NCI-H748 (cell line): ENCODE data around the gene APOA4.

Experiments
- DNase-seq: peaks from one replicate; lab custom pipeline; 2025; ENCODE audit not compliant: unreplicated experiment; lab: John Stamatoyannopoulos, UW

APOA4 gene

DNA sequence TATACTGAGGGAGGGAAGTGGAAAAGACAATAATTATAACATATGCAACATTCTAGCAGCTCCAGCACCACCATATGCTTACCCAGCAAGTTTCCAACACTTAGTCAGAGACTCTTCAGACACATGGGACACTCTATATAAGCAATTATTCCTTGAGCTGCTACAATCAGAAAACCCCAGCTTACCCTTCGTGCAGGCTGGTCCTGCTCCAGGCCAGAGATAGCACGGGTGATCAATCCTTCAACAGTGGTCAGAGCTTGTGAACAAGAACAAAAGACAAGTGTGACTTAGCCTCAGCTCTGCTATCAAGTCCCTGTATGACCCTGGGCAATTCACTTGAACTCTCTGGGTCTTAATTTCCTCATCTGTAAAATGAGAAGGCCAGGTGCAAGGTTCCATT, 36.8 kb downstream of the APOA4 start:
- DNase-seq, result no peak

- no peak for DNase-seq
These were observed 40.4 kb downstream of the APOA4 start for GRCh38 chr11:116782728-116783127.

DNA sequence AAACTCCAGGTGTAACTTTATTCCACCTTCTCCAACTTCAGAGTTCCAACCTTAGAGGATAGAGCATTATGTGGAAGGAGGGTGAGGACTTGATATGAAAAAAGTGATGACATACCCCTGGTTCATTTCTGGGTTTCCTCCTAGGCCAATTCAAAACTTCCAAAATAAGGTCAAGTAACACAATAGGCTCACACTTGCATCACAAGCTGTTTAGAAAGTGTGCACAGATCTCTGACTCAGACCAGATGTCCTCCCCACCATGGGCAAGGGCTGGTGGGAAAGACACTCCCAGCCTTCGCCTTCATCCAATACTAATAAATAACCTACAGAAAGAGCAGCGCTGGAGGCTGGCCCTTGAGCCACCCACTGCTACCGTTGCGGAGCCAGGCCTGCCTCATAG, 44.5 kb downstream of the APOA4 start:
- no peak for DNase-seq

DNA sequence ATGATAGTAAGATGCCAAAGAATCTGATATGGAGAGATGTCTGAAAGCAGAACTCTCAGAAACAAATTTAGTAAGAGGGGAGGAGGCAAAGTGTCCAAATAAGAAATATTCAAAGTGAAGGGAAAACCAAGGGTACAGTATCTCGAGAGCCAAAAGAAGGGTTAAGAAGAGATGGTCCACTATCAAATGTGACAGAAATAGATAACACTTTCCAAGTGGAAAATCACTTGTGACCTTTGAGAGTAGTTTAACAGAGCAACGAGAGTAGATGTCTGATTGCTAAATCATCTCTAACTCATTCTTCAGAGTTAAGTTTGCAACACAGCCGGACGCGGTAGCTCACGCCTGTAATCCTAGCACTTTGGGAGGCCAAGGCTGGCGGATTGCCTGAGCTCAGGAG, 46.0 kb downstream of the APOA4 start:
- no peak for DNase-seq

- DNase-seq, result no peak
These were observed 46.6 kb downstream of the APOA4 start for GRCh38 chr11:116776522-116776984.

GRCh38 chr11:116775975-116776374, 47.1 kb downstream of the APOA4 start:
- no peak for DNase-seq

GRCh38 chr11:116774661-116775060, 48.4 kb downstream of the APOA4 start:
- no peak for DNase-seq

DNA sequence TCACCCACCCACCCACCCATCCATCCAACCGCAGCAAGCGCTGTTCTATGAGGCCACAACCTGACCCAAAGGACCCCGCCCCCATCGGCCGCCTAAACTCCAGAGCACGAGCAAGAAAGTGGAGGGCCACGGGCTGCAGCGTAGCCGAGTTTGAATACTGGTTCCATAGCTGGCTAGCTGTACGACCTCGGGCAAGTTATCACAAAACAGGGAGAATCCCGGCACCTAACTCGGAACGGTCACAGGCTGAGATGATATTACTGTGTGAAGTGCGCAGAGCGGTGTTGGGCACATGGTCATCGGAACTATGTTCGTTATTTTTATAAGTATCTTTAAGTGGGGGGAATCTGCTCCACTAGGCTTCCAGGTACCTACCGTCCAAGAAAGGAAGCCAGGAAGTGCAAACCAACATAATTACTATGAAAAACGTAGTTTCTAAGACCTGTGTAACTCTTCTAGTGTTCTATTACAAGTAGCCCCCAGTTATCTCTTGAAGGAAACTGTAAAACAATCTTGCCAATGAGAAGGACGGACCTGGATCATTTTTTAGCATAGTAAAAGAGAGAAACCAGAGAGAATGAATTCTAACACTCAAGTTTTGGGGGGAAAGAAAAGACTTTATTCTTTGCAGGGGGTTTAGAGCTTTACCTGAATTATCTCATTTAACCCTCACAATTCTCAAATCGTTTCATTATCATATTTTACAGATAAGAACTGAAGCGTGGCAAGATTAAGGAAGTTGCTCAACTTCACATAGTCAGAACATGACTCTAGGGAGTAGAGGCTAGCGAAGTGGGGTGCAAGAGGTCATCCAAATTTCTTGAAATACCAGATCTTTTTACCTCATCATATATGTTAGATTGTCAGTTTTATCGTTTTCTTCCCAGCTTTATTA, 49.7 kb downstream of the APOA4 start:
- DNase-seq, result no peak

- DNase-seq, result peak; percentile 91
These were observed 50.5 kb downstream of the APOA4 start, which contains the start of gene BUD13 for GRCh38 chr11:116772443-116773202. Gene BUD13, minus strand, starts transcription at chr11:116772987. Its CDS starts 23 bp downstream, at chr11:116772964.

- no peak for DNase-seq
These were observed 51.2 kb downstream of the APOA4 start for GRCh38 chr11:116771935-116772334.
